ENCODE measurements around the gene EZH2. TPM values are rescaled to one million over a fixed set of nuclear protein-coding genes. Genes with fewer than 3 reads are reported as not detected.

The EZH2 gene
- total RNA-seq, 2 experiments from 2014 or later = 45.5 to 72.2 TPM

DNA sequence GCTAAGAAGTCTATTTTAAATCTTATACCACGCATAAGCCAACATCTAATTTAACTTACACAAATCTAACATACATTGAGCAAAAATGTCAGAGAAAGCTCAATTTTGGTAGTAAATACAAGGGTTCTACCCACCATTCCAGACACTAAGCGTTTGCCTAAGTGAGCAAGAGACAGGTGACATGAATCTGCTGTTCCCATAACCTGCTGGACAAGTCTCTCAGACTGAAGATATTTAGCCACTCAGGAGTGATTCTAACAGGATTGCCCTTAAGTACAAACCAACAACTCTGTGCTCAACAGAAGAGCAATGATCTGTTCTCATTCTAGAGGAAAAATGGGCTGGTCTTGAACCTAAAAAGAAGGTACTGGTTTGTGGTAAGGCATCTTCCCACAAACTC is 18.8 kb downstream of the EZH2 start:
- POLR2A ChIA-PET = interaction anchor here (0.6 to 1.0 kb wide), 2 partner anchors 9 to 14 kb away, joined by 3 to 10 read pairs; no protein-coding TSS in a partner anchor
- Histone ChIP-seq H3K27ac (ENCODE audit: low read depth, low read length, poor library complexity, severe bottlenecking) (no peak overlapping the region), H3K9me3 (ENCODE audit: low read length) (peaks cover 31% of the 10 kb centered on the region), H3K79me2 (ENCODE audit: insufficient read depth, low read depth, low read length) (peaks cover 100% of the 10 kb centered on the region), H3K4me2 (ENCODE audit: low read length) (no peak overlapping the region; the same call in 1 of the 2 replicates), H3K36me3 (ENCODE audit: insufficient read depth, low read length) (peaks cover 34% of the 10 kb centered on the region), H2AFZ (ENCODE audit: low read length) (no peak overlapping the region), H4K20me1 (ENCODE audit: insufficient read depth, low read length) (peaks cover 31% of the 10 kb centered on the region), H3K9me2 (ENCODE audit: insufficient read depth, low read length) (no peaks in the 10 kb centered on the region), H3K4me3 (ENCODE audit: low read depth, low read length, poor library complexity, severe bottlenecking) (no peak overlapping the region), H3K4me1 (ENCODE audit: insufficient read depth, low read length, poor library complexity, severe bottlenecking) (peaks cover 46% of the 10 kb centered on the region)
- no peak for DNase-seq (ENCODE audit: low spot score)
- CTCF ChIA-PET (ENCODE audit: unreplicated experiment) = no interaction called here
- intact Hi-C loops (cut with micrococcal nuclease; ENCODE audit: unreplicated experiment) = no loop called here
- no TSS peak for BruUV-seq (replicated peaks)
- TF ChIP-seq, protein P1, sequence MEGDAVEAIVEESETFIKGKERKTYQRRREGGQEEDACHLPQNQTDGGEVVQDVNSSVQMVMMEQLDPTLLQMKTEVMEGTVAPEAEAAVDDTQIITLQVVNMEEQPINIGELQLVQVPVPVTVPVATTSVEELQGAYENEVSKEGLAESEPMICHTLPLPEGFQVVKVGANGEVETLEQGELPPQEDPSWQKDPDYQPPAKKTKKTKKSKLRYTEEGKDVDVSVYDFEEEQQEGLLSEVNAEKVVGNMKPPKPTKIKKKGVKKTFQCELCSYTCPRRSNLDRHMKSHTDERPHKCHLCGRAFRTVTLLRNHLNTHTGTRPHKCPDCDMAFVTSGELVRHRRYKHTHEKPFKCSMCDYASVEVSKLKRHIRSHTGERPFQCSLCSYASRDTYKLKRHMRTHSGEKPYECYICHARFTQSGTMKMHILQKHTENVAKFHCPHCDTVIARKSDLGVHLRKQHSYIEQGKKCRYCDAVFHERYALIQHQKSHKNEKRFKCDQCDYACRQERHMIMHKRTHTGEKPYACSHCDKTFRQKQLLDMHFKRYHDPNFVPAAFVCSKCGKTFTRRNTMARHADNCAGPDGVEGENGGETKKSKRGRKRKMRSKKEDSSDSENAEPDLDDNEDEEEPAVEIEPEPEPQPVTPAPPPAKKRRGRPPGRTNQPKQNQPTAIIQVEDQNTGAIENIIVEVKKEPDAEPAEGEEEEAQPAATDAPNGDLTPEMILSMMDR (conservative IDR thresholded peaks at IDR 0.05; ENCODE audit: low read length) = no peak

DNA sequence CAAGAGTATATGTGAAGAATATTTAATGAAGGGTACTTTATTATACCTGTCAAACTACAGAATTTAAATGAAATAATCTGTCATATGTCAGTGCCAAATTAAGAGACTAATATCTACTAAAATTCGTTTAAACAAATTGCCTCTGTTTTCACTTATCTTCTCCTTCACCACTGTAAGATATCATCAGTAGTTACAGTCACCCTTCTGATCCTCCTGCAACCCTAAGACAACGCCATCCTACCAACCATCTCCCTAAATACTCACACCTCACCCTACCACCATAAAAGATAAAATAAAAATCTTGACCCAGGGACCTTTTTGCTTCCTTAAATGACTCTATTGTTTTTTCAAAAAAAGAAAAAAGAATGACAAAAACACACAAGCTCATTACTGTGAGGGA is 20.8 kb downstream of the EZH2 start:
- no peak for DNase-seq (ENCODE audit: low spot score)
- Histone ChIP-seq H3K27ac (ENCODE audit: low read depth, low read length, poor library complexity, severe bottlenecking) (no peak overlapping the region), H3K4me2 (ENCODE audit: low read length) (no peak overlapping the region; the same call in 1 of the 2 replicates), H4K20me1 (ENCODE audit: insufficient read depth, low read length) (peaks cover 37% of the 10 kb centered on the region), H3K9me3 (ENCODE audit: low read length) (peaks cover 18% of the 10 kb centered on the region), H3K4me3 (ENCODE audit: low read depth, low read length, poor library complexity, severe bottlenecking) (no peak overlapping the region), H3K9me2 (ENCODE audit: insufficient read depth, low read length) (no peaks in the 10 kb centered on the region), H3K4me1 (ENCODE audit: insufficient read depth, low read length, poor library complexity, severe bottlenecking) (peaks cover 38% of the 10 kb centered on the region), H2AFZ (ENCODE audit: low read length) (no peak overlapping the region), H3K36me3 (ENCODE audit: insufficient read depth, low read length) (peaks cover 29% of the 10 kb centered on the region), H3K79me2 (ENCODE audit: insufficient read depth, low read depth, low read length) (peaks cover 100% of the 10 kb centered on the region)
- no TSS peak for BruUV-seq (replicated peaks)
- TF ChIP-seq, protein P1 (conservative IDR thresholded peaks at IDR 0.05; ENCODE audit: low read length) = no peak
- TF ChIP-seq EZH2phosphoT487 (IDR thresholded peaks at IDR 0.05; ENCODE audit: borderline replicate concordance, low read depth, low read length) = no peak
- intact Hi-C loops (cut with micrococcal nuclease; ENCODE audit: unreplicated experiment) = no loop called here
- ChIA-PET POLR2A (interaction anchor here (0.6 kb wide), 2 partner anchors 11 to 83 kb away, joined by 3 to 4 read pairs; no protein-coding TSS in a partner anchor), CTCF (ENCODE audit: unreplicated experiment) (no interaction called here)

DNA sequence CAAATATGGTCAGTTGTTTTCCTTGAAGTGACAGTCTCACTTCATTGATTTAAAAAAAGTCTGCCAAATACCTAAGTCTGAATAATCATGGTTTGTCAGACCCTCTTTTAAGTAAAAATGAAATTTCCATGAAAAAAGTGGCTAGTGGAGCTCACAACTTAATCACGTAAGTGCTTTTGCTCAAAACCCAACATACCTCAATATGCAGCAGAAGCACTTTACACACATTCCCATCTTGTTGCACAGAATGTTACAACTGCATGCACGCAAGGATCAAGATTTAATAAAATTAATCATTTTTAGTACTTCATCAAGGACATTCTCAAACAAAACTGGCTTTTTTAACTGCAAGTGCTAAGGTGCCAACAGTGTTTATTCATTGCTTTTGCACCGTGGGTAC is 21.6 kb downstream of the EZH2 start:
- Histone ChIP-seq H2AFZ (ENCODE audit: low read length) (no peak overlapping the region), H3K4me3 (ENCODE audit: low read depth, low read length, poor library complexity, severe bottlenecking) (no peak overlapping the region), H3K4me2 (ENCODE audit: low read length) (0 out of 2 replicates have a peak overlapping the region, but pooled peaks have one; percentile 16), H3K27ac (ENCODE audit: low read depth, low read length, poor library complexity, severe bottlenecking) (no peak overlapping the region), H3K9me3 (ENCODE audit: low read length) (peaks cover 10% of the 10 kb centered on the region; the same call in 1 of the 2 replicates), H4K20me1 (ENCODE audit: insufficient read depth, low read length) (peaks cover 37% of the 10 kb centered on the region), H3K9me2 (ENCODE audit: insufficient read depth, low read length) (no peaks in the 10 kb centered on the region), H3K79me2 (ENCODE audit: insufficient read depth, low read depth, low read length) (peaks cover 100% of the 10 kb centered on the region), H3K36me3 (ENCODE audit: insufficient read depth, low read length) (peaks cover 21% of the 10 kb centered on the region), H3K4me1 (ENCODE audit: insufficient read depth, low read length, poor library complexity, severe bottlenecking) (peaks cover 30% of the 10 kb centered on the region)
- intact Hi-C loops (cut with micrococcal nuclease; ENCODE audit: unreplicated experiment) = no loop called here
- TF ChIP-seq, protein P1 (conservative IDR thresholded peaks at IDR 0.05; ENCODE audit: low read length) = no peak
- no peak for TF ChIP-seq EZH2phosphoT487 (IDR thresholded peaks at IDR 0.05; ENCODE audit: borderline replicate concordance, low read depth, low read length)
- ChIA-PET POLR2A (interaction anchor here (0.7 kb wide), 1 partner anchor 9 kb away, joined by 3 read pairs; no protein-coding TSS in a partner anchor), CTCF (ENCODE audit: unreplicated experiment) (interaction anchor here (0.6 kb wide), 1 partner anchor 21 kb away, joined by 3 read pairs; no protein-coding TSS in a partner anchor)
- no TSS peak for BruUV-seq (replicated peaks)
- DNase-seq (ENCODE audit: low spot score) = no peak

Measured in OCI-LY7 (cell line).